GM12874 (cell line): ENCODE results near the gene MED25.

Source experiments
- TF ChIP-seq, protein P1 (sequence below): IDR thresholded peaks from 2 replicates; pipeline ENCODE4 v1.5.1; 2011; ENCODE audit warnings: low read depth, mild to moderate bottlenecking, control low read depth, low read length, moderate library complexity; ENCODE audit not compliant: insufficient read depth

Gene MED25

GRCh38 chr19:49873834-49874233, 55.7 kb downstream of the MED25 start:
- TF ChIP-seq, protein P1, sequence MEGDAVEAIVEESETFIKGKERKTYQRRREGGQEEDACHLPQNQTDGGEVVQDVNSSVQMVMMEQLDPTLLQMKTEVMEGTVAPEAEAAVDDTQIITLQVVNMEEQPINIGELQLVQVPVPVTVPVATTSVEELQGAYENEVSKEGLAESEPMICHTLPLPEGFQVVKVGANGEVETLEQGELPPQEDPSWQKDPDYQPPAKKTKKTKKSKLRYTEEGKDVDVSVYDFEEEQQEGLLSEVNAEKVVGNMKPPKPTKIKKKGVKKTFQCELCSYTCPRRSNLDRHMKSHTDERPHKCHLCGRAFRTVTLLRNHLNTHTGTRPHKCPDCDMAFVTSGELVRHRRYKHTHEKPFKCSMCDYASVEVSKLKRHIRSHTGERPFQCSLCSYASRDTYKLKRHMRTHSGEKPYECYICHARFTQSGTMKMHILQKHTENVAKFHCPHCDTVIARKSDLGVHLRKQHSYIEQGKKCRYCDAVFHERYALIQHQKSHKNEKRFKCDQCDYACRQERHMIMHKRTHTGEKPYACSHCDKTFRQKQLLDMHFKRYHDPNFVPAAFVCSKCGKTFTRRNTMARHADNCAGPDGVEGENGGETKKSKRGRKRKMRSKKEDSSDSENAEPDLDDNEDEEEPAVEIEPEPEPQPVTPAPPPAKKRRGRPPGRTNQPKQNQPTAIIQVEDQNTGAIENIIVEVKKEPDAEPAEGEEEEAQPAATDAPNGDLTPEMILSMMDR, result no peak

DNA sequence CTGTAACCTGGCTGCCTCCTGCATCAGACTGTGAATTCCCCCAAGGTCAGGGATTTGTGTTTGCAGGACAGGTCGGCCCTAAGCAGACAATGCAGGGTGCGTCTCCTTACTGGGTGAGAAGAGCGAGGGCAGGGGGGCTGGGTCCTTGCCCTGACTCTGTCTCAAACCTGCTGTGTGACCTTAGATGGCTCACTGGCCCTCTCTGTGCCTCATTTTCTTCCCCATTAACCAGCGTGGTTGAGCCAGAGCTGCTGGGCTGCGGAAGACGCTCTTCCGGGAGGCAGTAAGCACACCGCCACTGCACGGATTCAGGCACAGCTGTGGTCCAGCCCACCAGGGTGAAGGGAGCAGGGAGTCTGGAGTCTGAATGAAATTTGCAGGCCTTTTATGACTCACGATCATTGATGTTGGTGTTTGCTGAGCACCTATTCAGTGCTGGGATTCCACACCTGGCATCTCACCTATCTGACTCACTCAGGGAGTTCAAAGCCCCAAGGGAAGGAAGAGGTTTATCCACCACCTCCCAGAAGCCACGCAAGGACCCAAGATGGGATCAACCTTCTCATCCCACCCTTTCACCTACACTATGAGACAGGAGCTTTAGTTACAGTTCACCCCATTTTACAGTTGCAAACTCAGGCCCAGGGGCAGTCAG, 56.5 kb downstream of the MED25 start:
- TF ChIP-seq, protein P1, result no peak

- TF ChIP-seq, protein P1, result no peak
Observed at GRCh38 chr19:49875177-49875576, 57.1 kb downstream of the MED25 start.

DNA sequence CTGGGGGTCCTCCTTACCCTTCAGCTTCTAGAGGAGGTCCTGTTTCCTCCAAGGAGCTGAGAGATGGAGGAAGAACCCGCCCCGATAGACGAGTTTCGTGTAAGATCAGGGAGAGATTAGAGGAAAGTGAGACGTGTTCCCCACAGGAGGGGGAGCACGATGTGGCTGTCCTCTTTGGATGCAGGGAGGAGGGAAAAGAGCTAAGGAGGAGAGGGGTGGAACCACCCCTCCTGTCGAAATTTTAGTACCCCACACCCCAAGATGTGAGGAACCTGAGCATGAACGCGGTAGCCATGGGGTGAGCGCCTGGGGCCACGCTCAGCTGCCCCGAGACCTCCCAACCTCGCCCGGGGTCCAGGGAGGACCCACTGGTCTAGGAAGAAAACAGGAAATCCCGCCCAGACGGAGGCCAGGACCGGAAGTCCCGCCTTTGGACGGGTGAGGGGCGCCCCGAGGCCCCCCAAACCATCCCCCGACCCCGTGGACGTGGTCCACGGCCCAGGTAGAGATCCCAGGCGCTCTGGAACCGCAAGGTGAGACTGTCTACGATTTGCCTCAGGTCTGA, 57.9 kb downstream of the MED25 start:
- TF ChIP-seq, protein P1, result no peak

- TF ChIP-seq, protein P1, result no peak
Observed at GRCh38 chr19:49876422-49877019, 58.4 kb downstream of the MED25 start.

DNA sequence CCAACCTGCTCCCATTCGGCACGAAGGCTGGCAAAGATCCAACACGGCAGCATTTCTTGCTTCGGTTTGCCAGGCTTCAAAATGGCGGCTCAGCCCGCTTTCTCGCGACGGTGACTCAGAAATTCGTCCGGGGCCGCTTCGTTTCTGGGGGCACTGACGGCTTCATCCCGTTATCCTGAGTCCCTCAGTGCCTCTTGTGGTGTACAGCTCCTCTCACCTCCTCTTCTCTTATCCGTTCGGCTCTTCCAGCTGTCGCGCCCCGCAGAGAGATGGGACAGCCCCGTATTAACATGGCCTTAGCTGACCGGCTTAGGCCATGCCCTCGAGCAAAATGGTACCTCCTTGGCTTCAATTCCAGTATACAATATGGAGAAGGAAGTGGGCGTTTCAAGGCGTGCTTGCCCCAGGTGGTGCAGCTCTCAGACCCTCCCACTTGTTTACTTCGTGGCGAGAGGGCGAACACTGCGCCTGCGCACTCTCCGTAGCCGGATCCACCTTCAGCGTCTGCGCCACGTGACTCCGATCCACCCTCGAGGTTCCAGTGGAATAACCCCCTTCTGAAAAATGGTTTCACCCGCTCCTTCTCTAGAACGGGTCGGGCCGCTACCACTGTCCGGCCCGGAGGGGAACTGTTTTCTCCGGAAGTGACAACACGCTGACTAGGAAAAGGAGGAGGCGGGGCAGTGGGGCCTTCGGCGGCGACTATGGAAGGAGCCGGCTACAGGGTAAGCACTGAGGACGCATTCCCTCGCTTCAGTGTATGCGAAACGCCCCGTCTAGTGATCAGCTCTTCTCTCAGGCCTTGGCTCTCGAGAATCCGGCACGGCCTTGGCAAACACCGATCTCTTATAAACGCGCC, 59.2 kb downstream of the MED25 start, which contains the start of the genes AKT1S1 and TBC1D17:
AKT1S1 (minus strand) TSS at position 336 of the 859 bp plus-strand sequence. CDS start 4,060 bp downstream, outside the sequence.
TBC1D17 (plus strand) TSS at position 683 of the 859 bp plus-strand sequence; CDS start at position 705, 22 bp downstream.
- TF ChIP-seq, protein P1, result no peak
